Rectal smooth muscle tissue (tissue), 1 donor: ENCODE measurements around the gene CALHM2.
"Not testable (repeated sequence)": the region's sequence is repeated elsewhere in the genome, so short reads cannot be mapped to it uniquely, and the experiment has no call there.

Source experiments
- H3K27ac ChIP-seq: one replicate; pipeline ENCODE4 v1.7.0; 2013; ENCODE audit warnings: low read depth, low read length, inconsistent platforms
- H3K27me3 ChIP-seq: one replicate; pipeline ENCODE4 v1.7.0; 2013; ENCODE audit warnings: low read length; ENCODE audit not compliant: control insufficient read depth, insufficient read depth
- H3K36me3 ChIP-seq: one replicate; pipeline ENCODE4 v1.7.0; 2013; ENCODE audit warnings: low read length; ENCODE audit not compliant: control insufficient read depth, insufficient read depth
- H3K4me1 ChIP-seq: one replicate; pipeline ENCODE4 v1.7.0; 2013; ENCODE audit warnings: low read length; ENCODE audit not compliant: control insufficient read depth, insufficient read depth
- H3K4me3 ChIP-seq: one replicate; pipeline ENCODE4 v1.7.0; 2013; ENCODE audit warnings: low read length
- H3K9ac ChIP-seq: one replicate; pipeline ENCODE4 v1.7.0; 2013; ENCODE audit warnings: low read length

The CALHM2 gene

DNA sequence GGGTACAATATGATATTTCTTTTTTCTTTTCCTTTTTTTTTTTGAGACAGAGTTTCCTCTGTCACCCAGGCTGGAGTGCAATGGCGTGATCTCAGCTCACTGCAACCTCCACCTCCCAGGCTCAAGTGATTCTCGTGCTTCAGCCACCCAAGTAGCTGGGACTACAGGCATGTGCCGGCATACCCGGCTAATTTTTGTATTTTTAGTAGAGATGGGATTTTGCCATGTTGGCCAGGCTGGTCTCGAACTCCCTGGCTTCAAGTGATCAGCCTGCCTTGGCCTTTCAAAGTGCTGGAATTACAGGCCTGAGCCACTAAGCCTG lies 35.1 kb downstream of the CALHM2 start:
- not testable (repeated sequence) for H3K4me3 ChIP-seq, H3K4me1 ChIP-seq, H3K27ac ChIP-seq, H3K9ac ChIP-seq, H3K27me3 ChIP-seq
- H3K36me3 ChIP-seq: peaks cover 66% of the 10 kb centered on the region

DNA sequence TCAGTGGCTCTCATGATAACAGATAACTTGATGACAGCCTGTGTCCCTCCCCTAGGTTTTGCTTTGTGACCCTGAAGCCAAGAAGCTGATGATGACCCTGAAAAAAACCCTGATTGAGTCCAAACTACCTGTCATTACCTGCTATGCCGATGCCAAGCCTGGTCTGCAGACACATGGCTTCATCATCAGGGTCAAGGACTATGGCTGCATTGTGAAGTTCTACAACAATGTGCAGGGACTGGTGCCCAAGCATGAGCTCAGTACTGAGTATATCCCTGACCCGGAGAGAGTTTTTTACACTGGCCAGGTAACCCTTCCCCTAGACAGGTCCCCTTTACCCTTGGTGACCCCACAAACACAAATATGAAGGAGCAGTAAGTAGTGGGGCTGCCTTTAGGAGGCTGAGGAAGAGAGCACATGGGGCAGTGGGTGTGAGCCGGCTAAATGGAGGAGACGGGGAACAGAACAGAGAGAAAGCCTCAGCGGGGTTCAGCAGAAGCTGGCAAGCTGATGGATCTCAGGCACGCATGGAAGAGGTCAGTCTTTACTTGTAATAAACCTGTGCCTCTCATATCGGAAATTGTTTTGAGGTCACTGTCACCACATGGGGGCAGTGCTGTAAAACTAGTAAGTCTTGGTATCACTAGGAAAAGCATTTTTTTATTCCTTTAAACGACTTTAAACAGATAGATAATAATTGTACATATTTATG lies 35.6 kb downstream of the CALHM2 start:
- H3K4me1 ChIP-seq: no peaks in the 10 kb centered on the region
- no peak overlapping the region for H3K4me3 ChIP-seq
- H3K9ac ChIP-seq: no peak overlapping the region
- no peaks in the 10 kb centered on the region for H3K27me3 ChIP-seq
- H3K36me3 ChIP-seq: peaks cover 66% of the 10 kb centered on the region
- H3K27ac ChIP-seq: no peak overlapping the region

DNA sequence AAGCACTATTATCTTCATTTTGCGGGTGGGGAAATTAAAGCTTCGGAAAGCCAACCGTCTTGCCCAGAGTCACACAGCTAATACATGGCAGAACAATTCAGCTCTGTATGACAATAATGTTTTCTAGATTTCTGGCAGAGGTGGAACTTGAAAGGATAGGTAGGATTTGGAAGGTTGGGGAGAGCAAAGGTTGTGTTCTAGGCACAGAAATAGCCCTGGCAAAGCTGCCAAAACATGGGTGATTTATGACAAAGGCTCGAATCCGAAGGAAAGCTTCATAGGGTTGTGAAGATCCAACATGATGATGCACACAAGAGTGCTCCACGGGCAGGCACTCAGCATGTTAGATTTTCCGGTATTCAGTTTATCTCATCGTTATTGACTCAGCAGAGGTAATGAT lies 36.6 kb downstream of the CALHM2 start:
- Histone ChIP-seq H3K27me3 (no peaks in the 10 kb centered on the region), H3K9ac (no peak overlapping the region), H3K36me3 (peaks cover 65% of the 10 kb centered on the region)

DNA sequence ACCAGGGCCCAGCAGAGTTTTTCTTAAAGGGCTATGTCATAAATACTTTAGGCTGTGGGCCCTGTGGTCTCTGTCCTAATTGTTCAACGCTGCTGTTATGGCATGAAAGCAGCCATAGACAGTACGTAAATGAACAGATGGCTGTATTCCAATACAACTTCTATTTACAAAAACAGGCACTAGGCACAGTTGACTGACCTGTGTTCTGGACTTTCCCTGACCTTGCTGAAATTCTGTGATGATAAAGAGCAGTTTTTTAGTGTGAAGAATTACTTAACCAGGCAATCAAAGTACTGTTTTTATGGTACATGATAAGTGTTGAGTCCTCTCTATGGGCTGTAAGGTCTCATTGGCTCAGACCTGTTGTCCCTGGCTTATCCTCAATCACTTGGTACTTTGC lies 38.6 kb downstream of the CALHM2 start:
- Histone ChIP-seq H3K27ac (no peak overlapping the region), H3K36me3 (peaks cover 53% of the 10 kb centered on the region), H3K4me3 (no peak overlapping the region), H3K4me1 (no peaks in the 10 kb centered on the region), H3K9ac (no peak overlapping the region), H3K27me3 (no peaks in the 10 kb centered on the region)

More for the DNA sequence above, 36.6 kb downstream of the CALHM2 start:
- H3K27ac ChIP-seq: no peak overlapping the region
- no peak overlapping the region for H3K4me3 ChIP-seq
- H3K4me1 ChIP-seq: no peaks in the 10 kb centered on the region

DNA sequence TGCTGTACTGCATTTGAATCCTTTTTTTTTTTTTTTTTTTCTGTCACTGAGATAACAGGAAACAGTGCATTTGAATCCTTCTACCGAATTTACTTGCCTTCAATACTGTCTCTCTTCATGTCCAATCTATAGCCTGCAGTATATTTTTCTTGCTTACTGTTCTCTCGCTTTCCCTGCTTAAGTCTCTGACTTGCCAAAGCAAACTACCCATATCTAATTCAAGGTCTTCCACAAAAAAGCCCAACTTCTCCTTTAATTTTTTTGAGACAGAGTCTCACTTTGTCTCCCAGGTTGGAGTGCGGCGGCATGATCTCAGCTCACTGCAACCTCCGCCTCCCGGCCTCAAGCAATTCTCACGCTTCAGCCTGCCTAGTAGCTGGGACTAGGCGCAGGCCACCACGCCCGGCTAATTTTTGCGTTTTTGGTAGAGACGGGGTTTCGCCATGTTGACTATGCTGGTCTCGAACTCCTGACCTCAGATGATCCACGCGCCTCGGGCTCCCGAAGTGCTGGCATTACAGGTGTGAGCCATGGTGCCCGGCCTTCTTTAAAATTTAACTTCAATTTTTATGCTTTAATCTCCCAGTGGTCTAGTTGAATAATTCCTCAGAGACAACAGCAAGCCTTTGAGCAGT lies 54.9 kb downstream of the CALHM2 start:
- Histone ChIP-seq H3K27ac (no peak overlapping the region), H3K4me1 (peaks cover 11% of the 10 kb centered on the region), H3K9ac (no peak overlapping the region), H3K36me3 (peaks cover 7% of the 10 kb centered on the region), H3K27me3 (no peaks in the 10 kb centered on the region), H3K4me3 (peak overlapping the region; percentile 97)

DNA sequence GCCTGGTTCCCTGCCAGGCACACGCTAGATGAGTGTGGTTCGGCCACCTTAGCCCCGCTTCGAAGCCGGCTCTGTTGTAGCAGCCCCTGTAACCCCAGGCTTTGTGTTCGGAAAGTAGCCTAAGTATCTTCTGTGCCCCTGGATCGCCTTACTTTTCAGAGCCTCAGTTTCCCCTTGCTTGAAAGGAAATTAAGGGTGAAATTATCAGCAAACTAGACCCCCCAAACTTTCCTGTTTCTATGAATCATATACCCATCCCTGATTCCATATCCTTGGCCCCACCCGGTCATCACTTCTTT lies 55.4 kb downstream of the CALHM2 start:
- Histone ChIP-seq H3K36me3 (peaks cover 7% of the 10 kb centered on the region), H3K27ac (peak overlapping the region; percentile 19), H3K4me3 (peak overlapping the region; percentile 97), H3K4me1 (peaks cover 11% of the 10 kb centered on the region), H3K9ac (peak overlapping the region; percentile 53), H3K27me3 (no peaks in the 10 kb centered on the region)
